Esophagus muscularis mucosa (tissue), 4 donors: ENCODE data around the gene THYN1. TPM values are rescaled to one million over a fixed set of nuclear protein-coding genes. Genes with fewer than 3 reads are reported as not detected.
"Not testable (repeated sequence)": the region's sequence is repeated elsewhere in the genome, so short reads cannot be mapped to it uniquely, and the experiment has no call there.

Experiments
- DNase-seq: peaks from one replicate; pipeline ENCODE4 v3.0.0-alpha.2; 2017; ENCODE audit errors: extremely low spot score
- H3K27ac ChIP-seq, 4 donors: fragments of 200-600 bp; sonication (generic); replicated peaks in 1 of 4; 1 replicate in 3 of 4; 2 replicates in 1 of 4; pipeline ENCODE4 v1.5.1; 2016 to 2019; ENCODE audit warnings: mild to moderate bottlenecking in 1 of 4
- H3K27me3 ChIP-seq, 4 donors: fragments of 200-600 bp; sonication (generic); one replicate each; pipeline versions ENCODE4 v1.5.1 to v1.6.0; 2016 to 2019
- H3K36me3 ChIP-seq, 4 donors: fragments of 200-600 bp; sonication (generic); one replicate each; pipeline ENCODE4 v1.5.1; 2016 to 2019
- H3K4me1 ChIP-seq, 4 donors: fragments of 200-600 bp; sonication (generic); one replicate each; pipeline ENCODE4 v1.5.1; 2016 to 2019
- H3K4me3 ChIP-seq, 4 donors: fragments of 200-600 bp; sonication (generic); 1 replicate in 2 of 4; 2 replicates in 2 of 4; pipeline ENCODE4 v1.5.1; 2016 to 2019; ENCODE audit warnings: mild to moderate bottlenecking in 4 of 4, moderate library complexity in 1 of 4
- H3K9me3 ChIP-seq, 4 donors: fragments of 200-600 bp; sonication (generic); 1 replicate in 3 of 4; 2 replicates in 1 of 4; pipeline ENCODE4 v1.5.1; 2016 to 2019
- EP300 ChIP-seq: sonication (generic); formaldehyde crosslinking; IDR thresholded peaks from one replicate; pipeline ENCODE4 v1.6.1; 2017; ENCODE audit warnings: antibody characterized with exemption
- POLR2A ChIP-seq: fragments of 450-650 bp; IDR thresholded peaks from one replicate; pipeline ENCODE4 v1.6.1; 2017; ENCODE audit warnings: antibody characterized with exemption, moderate library complexity, mild to moderate bottlenecking, low read depth
- POLR2AphosphoS5 ChIP-seq, 2 donors: sonication (generic); formaldehyde crosslinking; IDR thresholded peaks; one replicate each; pipeline ENCODE4 v1.6.1; 2017; ENCODE audit warnings: antibody characterized with exemption in 2 of 2
- WGBS: methylation state at CpG from one replicate; pipeline ENCODE4 v1.1.5; 2018; 5-methylcytosine and 5-hydroxymethylcytosine counted together
- intact Hi-C: fragments of 100-400 bp; cut with DNase I; formaldehyde crosslinking; loops from one replicate; pipeline ENCODE4 v1.15.1; 2023
- total RNA-seq, 4 donors: library from RNA; depleted of rRNA; stranded (reverse); fragments of >200 nt; gene quantifications; one replicate each; pipeline versions ENCODE4 v1.1.0 to v1.2.1, GENCODE V29; 2016
- TF ChIP-seq, protein P1 (sequence below), 3 experiments: fragments of 200-600 bp in 2 of 3; fragments of 450-650 bp in 1 of 3; sonication (generic) in 2 of 3; IDR thresholded peaks; one replicate each; pipeline ENCODE4 v1.5.1; 2017 to 2019; ENCODE audit warnings: antibody characterized with exemption in 3 of 3, mild to moderate bottlenecking in 2 of 3, moderate library complexity in 1 of 3

Gene THYN1
- total RNA-seq, 4 donors from 2014 or later, result 34.1 to 59.6 (median 50.2) TPM

DNA sequence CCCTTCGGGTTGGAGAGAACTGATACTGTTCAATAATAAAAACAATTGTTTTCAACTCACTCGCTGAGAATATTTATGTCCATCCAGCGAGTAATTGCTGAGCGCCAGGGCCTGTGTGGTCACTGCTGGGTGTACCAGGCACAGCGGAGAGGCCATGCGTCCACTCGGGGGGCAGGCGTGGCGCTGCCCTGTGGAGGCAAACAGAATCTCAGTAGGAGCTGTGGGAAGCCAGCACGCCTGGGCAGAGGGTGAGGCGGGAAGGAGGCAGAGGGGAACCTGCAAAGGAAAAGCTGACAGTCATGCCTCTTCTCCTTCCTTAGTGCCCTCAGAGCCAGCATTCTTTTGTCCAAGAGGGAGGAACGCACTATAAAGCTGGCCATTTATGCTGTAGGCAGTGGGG, 34.4 kb upstream of the THYN1 start:
- no peaks in the 10 kb centered on the region for H3K9me3 ChIP-seq
- H3K4me1 ChIP-seq, result no peaks in the 10 kb centered on the region
- TF ChIP-seq, protein P1, sequence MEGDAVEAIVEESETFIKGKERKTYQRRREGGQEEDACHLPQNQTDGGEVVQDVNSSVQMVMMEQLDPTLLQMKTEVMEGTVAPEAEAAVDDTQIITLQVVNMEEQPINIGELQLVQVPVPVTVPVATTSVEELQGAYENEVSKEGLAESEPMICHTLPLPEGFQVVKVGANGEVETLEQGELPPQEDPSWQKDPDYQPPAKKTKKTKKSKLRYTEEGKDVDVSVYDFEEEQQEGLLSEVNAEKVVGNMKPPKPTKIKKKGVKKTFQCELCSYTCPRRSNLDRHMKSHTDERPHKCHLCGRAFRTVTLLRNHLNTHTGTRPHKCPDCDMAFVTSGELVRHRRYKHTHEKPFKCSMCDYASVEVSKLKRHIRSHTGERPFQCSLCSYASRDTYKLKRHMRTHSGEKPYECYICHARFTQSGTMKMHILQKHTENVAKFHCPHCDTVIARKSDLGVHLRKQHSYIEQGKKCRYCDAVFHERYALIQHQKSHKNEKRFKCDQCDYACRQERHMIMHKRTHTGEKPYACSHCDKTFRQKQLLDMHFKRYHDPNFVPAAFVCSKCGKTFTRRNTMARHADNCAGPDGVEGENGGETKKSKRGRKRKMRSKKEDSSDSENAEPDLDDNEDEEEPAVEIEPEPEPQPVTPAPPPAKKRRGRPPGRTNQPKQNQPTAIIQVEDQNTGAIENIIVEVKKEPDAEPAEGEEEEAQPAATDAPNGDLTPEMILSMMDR (IDR thresholded peaks at IDR 0.05), result no peak
- TF ChIP-seq POLR2AphosphoS5 (IDR thresholded peaks at IDR 0.05) (no peak), POLR2A (no peak), EP300 (no peak)
- no peaks in the 10 kb centered on the region for H3K36me3 ChIP-seq
- peak; percentile 57 for DNase-seq
- H3K27ac ChIP-seq, result no peak overlapping the region
- H3K4me3 ChIP-seq, result no peak overlapping the region
- intact Hi-C loops, result no loop called here
- 91% methylated on average over 12 of the region's 12 CpGs for WGBS
- peaks cover 0 to 11% (median 0%) of the 10 kb centered on the region in 4 donors for H3K27me3 ChIP-seq

DNA sequence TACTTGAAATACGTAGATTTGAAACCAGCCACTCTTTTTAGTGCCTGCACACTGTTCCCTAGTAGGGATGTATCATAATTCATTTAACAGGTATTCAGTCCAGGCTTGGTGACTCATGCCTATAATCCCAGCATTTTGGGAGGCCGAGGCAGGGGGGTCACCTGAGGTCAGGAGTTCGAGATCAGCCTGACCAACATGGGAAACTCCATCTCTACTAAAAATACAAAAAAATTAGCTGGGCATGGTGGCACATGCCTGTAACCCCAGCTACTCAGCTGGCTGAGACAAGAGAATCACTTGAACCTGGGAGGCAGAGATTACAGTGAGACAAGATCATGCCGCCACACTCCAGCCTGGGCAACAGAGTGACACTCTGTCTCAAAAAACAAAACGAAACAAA, 31.2 kb upstream of the THYN1 start:
- H3K4me1 ChIP-seq, H3K36me3 ChIP-seq, H3K9me3 ChIP-seq, H3K27ac ChIP-seq, intact Hi-C loops, H3K4me3 ChIP-seq: not testable (repeated sequence)
- H3K27me3 ChIP-seq, result peaks cover 0 to 30% (median 0%) of the 10 kb centered on the region in 4 donors
- WGBS, result 84% methylated on average over 5 of the region's 5 CpGs
- DNase-seq, result peak; percentile 53

DNA sequence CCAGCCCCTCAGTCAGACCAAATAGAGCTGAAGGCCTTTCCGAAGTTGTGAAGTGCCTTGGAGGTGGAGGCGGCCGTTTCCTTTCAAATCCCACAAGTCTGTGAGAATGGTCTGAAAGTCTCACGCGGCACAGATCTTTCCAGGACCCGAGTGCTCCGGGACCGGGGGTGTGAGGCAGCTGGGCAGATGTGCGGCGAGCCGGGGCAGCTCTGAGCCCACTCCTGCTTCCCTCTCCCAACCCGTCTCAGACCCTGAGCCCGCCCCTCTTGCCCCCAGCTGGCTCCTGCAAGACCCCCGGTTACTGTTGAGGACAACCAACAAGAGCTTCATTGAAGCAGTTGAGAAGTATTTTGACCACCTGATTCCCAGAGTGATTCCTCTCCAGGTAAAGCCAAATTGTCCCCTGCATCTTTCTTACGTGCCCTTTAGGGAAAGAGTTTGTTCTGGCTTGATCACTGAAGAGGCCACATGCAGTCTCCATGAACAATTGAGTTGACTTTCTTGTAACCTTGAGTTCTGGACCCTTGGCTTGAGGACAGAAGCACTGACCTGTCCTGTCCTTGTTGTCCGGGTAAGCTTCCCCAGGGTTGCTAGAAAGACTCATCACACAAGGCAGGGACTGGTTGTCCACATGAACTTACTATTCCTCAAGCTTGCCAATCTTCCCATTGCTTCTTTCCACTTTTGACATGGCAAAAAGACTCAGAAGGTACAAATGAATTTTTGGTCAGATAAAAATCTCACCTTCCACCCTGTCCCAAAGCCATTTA, 30.5 kb upstream of the THYN1 start:
- Histone ChIP-seq H3K27ac (no peak overlapping the region), H3K27me3 (peaks cover 0 to 38% (median 0%) of the 10 kb centered on the region in 4 donors), H3K36me3 (no peaks in the 10 kb centered on the region), H3K9me3 (peaks cover 0 to 1% (median 0%) of the 10 kb centered on the region in 4 donors), H3K4me3 (no peak overlapping the region), H3K4me1 (no peaks in the 10 kb centered on the region)
- intact Hi-C loops, result no loop called here
- WGBS, result 89% methylated on average over 13 of the region's 16 CpGs
- DNase-seq, result peak; percentile 87
- TF ChIP-seq POLR2A (no peak), POLR2AphosphoS5 (IDR thresholded peaks at IDR 0.05) (no peak), EP300 (no peak)
- TF ChIP-seq, protein P1 (IDR thresholded peaks at IDR 0.05), result no peak

DNA sequence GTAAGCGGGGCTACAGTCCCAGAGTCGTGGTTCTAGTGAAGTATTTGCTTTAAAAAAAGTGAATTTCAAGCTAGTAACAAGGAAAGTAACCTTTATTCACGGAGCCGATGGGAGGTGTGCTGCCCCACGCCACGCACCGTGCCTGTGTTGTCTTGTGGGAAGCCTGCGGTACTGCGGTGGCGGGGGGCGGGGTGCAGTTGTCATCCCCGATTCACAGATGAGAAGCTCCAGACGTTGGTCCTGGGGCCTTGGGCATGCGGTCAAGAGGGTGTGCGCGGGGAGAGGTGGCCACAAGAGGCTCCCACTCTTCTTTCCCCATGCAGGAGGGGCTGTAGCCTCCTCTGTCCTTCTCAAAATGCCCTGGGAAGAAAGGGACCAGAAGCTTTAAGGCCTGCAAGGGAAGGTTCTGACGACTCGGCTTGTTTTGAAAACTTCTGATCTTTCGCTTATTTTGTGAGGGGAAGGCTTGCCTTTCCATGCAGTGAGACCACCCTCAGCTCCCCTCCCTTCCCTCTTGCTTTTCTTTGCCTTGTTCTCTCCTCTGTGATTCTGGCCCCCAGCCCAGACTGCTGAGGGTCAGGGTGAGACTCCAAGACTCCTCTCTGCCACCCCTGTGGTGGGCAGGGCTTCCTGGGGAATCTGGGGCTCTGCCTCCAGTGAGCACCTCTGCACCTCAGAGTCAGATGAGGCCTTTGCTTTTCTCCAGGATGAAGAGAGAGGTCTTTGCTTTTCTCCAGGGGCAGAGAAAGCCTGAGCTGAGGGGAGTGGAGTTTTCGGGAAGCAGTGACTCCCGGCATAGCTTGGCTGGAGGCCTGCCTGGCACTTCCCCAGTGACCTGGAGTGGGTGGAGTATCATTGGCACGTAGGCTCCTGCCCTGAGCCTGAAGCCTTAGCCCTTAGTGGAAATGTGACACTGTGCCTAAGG, 29.2 kb upstream of the THYN1 start:
- TF ChIP-seq EP300 (no peak), POLR2A (no peak), POLR2AphosphoS5 (IDR thresholded peaks at IDR 0.05) (no peak)
- TF ChIP-seq, protein P1 (IDR thresholded peaks at IDR 0.05), result no peak
- 90% methylated on average over 18 of the region's 22 CpGs for WGBS
- Histone ChIP-seq H3K9me3 (peaks cover 0 to 7% (median 0%) of the 10 kb centered on the region in 4 donors), H3K36me3 (no peaks in the 10 kb centered on the region), H3K27ac (no peak overlapping the region), H3K4me1 (peaks cover 0 to 3% (median 1%) of the 10 kb centered on the region in 4 donors), H3K27me3 (peaks cover 0 to 50% (median 8%) of the 10 kb centered on the region in 4 donors), H3K4me3 (no peak overlapping the region)
- intact Hi-C loops, result no loop called here
- peak; percentile 81 for DNase-seq

DNA sequence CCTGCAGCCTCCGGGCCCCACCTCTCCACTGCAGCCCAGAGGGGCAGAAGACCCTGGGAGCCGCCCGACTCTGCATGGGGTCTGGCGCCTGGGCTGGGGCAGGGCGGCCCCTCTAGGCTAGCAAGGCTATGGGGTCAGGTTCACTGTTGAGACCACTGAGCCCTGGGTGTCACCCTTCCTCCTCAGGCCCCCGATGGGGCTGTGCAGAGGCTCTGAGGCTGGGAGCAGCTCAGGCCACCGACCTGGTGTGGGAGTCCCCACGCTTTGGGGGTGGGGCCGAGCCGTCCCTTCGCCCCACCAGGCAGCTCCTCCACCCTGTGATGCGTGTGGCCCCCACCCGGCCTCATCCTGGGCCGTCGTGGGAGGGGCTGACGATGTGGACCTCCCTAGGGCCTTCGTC, 28.5 kb upstream of the THYN1 start:
- WGBS, result no CpG with 5 or more reads among the region's 17 CpGs
- H3K27ac ChIP-seq, DNase-seq, H3K9me3 ChIP-seq, H3K4me3 ChIP-seq, H3K36me3 ChIP-seq, intact Hi-C loops: not testable (repeated sequence)
- H3K27me3 ChIP-seq, result peaks cover 6 to 58% (median 16%) of the 10 kb centered on the region in 4 donors
- peaks cover 5 to 11% (median 9%) of the 10 kb centered on the region in 4 donors for H3K4me1 ChIP-seq
